Sigmoid colon (tissue), 4 donors: ENCODE measurements around the gene TOPBP1.

Source experiments
- POLR2A ChIP-seq, 2 donors: fragments of 450-650 bp; IDR thresholded peaks; one replicate each; pipeline ENCODE4 v1.6.1; 2016; ENCODE audit warnings: antibody characterized with exemption in 2 of 2, mild to moderate bottlenecking in 2 of 2, moderate library complexity in 2 of 2
- POLR2AphosphoS5 ChIP-seq, 4 donors: sonication (generic); formaldehyde crosslinking; IDR thresholded peaks; one replicate each; pipeline ENCODE4 v1.6.1; 2017; ENCODE audit warnings: antibody characterized with exemption in 4 of 4
- TF ChIP-seq, protein P1 (sequence below), 4 experiments: fragments of 450-650 bp in 3 of 4; fragments of 200-600 bp in 1 of 4; IDR thresholded peaks; one replicate each; pipeline ENCODE4 v1.5.1; 2016 to 2019; ENCODE audit warnings: antibody characterized with exemption in 4 of 4, mild to moderate bottlenecking in 3 of 4, moderate library complexity in 2 of 4

DNA sequence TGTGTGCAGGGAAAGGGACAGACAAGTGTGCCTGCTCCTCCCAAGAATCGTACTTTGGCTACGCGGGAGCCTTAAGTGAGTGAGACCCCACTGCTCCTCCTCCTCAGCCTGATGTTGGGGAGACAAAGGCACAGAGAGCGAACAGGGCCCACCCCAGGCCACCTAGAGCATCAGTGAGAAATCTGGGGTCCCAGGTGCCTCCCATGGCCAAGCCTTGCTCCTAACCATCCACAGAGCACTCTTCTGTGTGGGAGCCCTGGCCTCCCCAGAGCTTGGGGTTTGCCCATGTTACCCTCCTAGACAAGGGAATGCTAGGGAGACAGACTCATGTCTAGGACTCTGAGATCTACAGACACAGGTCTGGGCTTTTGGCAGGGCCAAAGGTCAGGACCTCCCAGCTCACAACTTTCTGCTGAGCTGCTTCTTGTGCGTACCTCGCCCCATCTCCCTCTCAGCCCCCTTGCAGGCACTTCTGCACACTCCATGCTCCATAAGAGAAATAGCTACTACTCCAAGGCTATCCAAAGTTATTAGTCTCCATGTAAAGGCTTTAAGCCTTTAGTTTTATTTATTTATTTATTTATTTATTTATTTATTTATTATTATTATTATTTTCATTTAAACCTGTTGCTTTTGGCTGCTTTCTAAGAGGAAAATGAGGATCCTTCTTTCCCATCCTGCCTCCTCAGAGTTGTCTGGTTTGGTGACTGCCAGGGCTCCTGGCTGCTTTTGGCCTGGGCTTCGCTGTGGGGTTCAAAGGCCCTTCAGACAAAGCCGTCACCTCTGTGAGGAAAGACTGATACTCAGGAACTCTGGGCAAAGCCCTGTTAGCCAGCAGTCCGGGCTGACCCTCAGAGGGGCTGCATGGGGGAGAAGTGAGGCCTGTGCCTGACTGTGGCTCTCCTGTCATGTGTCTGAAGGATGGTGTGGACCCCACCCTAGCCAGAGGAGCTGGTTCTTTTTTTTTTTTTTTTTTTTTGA is 32.8 kb upstream of the TOPBP1 start:
- TF ChIP-seq, protein P1, sequence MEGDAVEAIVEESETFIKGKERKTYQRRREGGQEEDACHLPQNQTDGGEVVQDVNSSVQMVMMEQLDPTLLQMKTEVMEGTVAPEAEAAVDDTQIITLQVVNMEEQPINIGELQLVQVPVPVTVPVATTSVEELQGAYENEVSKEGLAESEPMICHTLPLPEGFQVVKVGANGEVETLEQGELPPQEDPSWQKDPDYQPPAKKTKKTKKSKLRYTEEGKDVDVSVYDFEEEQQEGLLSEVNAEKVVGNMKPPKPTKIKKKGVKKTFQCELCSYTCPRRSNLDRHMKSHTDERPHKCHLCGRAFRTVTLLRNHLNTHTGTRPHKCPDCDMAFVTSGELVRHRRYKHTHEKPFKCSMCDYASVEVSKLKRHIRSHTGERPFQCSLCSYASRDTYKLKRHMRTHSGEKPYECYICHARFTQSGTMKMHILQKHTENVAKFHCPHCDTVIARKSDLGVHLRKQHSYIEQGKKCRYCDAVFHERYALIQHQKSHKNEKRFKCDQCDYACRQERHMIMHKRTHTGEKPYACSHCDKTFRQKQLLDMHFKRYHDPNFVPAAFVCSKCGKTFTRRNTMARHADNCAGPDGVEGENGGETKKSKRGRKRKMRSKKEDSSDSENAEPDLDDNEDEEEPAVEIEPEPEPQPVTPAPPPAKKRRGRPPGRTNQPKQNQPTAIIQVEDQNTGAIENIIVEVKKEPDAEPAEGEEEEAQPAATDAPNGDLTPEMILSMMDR (IDR thresholded peaks at IDR 0.05), result no peak
- no peak for TF ChIP-seq POLR2A (IDR thresholded peaks at IDR 0.05)
- no peak for TF ChIP-seq POLR2AphosphoS5 (IDR thresholded peaks at IDR 0.05)
